HCT116 (cell line): ENCODE measurements around the gene NRXN2.

ENCODE experiments used
- CTCF ChIP-seq, 3 experiments: fragments of 200-600 bp in 1 of 3; sonication (generic) in 1 of 3; IDR thresholded peaks in 2 of 3; conservative IDR thresholded peaks in 1 of 3; 2 replicates each; pipeline ENCODE4 v1.5.1; 2012 to 2017; ENCODE audit warnings: low read depth in 2 of 3, low read length in 2 of 3, antibody characterized with exemption in 1 of 3, borderline replicate concordance in 1 of 3, control low read depth in 1 of 3, mild to moderate bottlenecking in 1 of 3, mixed read lengths in 1 of 3, mixed run types in 1 of 3, moderate library complexity in 1 of 3; ENCODE audit not compliant: insufficient read depth in 1 of 3
- EZH2 ChIP-seq: fragments of 200-600 bp; sonication (generic); IDR thresholded peaks from 2 replicates; pipeline ENCODE4 v1.6.1; 2017; ENCODE audit warnings: antibody characterized with exemption, mixed run types
- POLR2A ChIP-seq: IDR thresholded peaks from 2 replicates; pipeline ENCODE4 v1.7.0; 2011; ENCODE audit warnings: borderline replicate concordance; ENCODE audit not compliant: insufficient read depth, insufficient read length; ENCODE audit errors: extremely low read depth
- POLR2AphosphoS5 ChIP-seq: IDR thresholded peaks from 2 replicates; pipeline ENCODE4 v1.6.1; 2011; ENCODE audit warnings: mild to moderate bottlenecking, low read depth, low read length, moderate library complexity
- RAD21 ChIP-seq: IDR thresholded peaks from 2 replicates; pipeline ENCODE4 v1.6.1; 2012; ENCODE audit warnings: low read depth, mild to moderate bottlenecking
- SIN3A ChIP-seq: IDR thresholded peaks from 2 replicates; pipeline ENCODE4 v1.6.1; 2012; ENCODE audit warnings: low read depth
- TCF7L2 ChIP-seq: IDR thresholded peaks from 2 replicates; pipeline ENCODE4 v1.7.0; 2011; ENCODE audit warnings: borderline replicate concordance, inconsistent platforms; ENCODE audit not compliant: insufficient read depth, insufficient read length; ENCODE audit errors: extremely low read depth
- YY1 ChIP-seq: IDR thresholded peaks from 2 replicates; pipeline ENCODE4 v1.6.1; 2011; ENCODE audit warnings: low read length, low read depth, moderate library complexity, mild to moderate bottlenecking; ENCODE audit not compliant: insufficient replicate concordance; ENCODE audit errors: extremely low read depth
- ZNF274 ChIP-seq: fragments of 200-500 bp; sonication (Bioruptor generic); IDR thresholded peaks from 2 replicates; pipeline ENCODE4 v1.6.1; 2014; ENCODE audit warnings: mild to moderate bottlenecking, low read depth, low read length, inconsistent platforms
- TF ChIP-seq, protein P1 (sequence below): IDR thresholded peaks from 2 replicates; pipeline ENCODE4 v1.6.1; 2012
- TF ChIP-seq, protein P2 (sequence below): IDR thresholded peaks from 2 replicates; pipeline ENCODE4 v1.6.1; 2011; ENCODE audit warnings: mild to moderate bottlenecking, low read length, moderate library complexity; ENCODE audit not compliant: insufficient replicate concordance; ENCODE audit errors: extremely low read depth

GRCh38 chr11:64661614-64662013 is 61.4 kb downstream of the NRXN2 start:
- TF ChIP-seq, protein P1, sequence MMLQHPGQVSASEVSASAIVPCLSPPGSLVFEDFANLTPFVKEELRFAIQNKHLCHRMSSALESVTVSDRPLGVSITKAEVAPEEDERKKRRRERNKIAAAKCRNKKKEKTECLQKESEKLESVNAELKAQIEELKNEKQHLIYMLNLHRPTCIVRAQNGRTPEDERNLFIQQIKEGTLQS = no peak
- TF ChIP-seq ZNF274 (no peak), CTCF (IDR thresholded peaks at IDR 0.05 in 2 of 3, conservative IDR thresholded peaks at IDR 0.05 in 1 of 3; ENCODE audit: borderline replicate concordance in 1 of 3, insufficient read depth in 1 of 3, low read depth in 2 of 3, low read length in 2 of 3) (no peak), SIN3A (no peak), POLR2AphosphoS5 (no peak), RAD21 (no peak), EZH2 (no peak), TCF7L2 (no peak), YY1 (no peak), POLR2A (no peak)
- TF ChIP-seq, protein P2, sequence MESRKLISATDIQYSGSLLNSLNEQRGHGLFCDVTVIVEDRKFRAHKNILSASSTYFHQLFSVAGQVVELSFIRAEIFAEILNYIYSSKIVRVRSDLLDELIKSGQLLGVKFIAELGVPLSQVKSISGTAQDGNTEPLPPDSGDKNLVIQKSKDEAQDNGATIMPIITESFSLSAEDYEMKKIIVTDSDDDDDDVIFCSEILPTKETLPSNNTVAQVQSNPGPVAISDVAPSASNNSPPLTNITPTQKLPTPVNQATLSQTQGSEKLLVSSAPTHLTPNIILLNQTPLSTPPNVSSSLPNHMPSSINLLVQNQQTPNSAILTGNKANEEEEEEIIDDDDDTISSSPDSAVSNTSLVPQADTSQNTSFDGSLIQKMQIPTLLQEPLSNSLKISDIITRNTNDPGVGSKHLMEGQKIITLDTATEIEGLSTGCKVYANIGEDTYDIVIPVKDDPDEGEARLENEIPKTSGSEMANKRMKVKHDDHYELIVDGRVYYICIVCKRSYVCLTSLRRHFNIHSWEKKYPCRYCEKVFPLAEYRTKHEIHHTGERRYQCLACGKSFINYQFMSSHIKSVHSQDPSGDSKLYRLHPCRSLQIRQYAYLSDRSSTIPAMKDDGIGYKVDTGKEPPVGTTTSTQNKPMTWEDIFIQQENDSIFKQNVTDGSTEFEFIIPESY = no peak
